ENCODE results near the gene MORF4L2.
"Not testable (repeated sequence)": the region's sequence is repeated elsewhere in the genome, so short reads cannot be mapped to it uniquely, and the experiment has no call there.

MORF4L2 gene

GRCh38 chrX:103666202-103667107, 20.0 kb downstream of the MORF4L2 start:
- ATAC-seq (replicated peaks) (no peak), DNase-seq (no peak)

GRCh38 chrX:103663981-103664762, 22.3 kb downstream of the MORF4L2 start:
- Mint-ChIP-seq H3K27ac (no peak overlapping the region), H3K4me1 (ENCODE audit: low read depth in 2 of 2) (no peaks in the 10 kb centered on the region), H3K4me3 (no peak overlapping the region), H3K36me3 (ENCODE audit: insufficient read depth) (no peaks in the 10 kb centered on the region), H3K9me3 (no peaks in the 10 kb centered on the region), H3K27me3 (peaks cover 7 to 23% of the 10 kb centered on the region in 2 donors)
- no peak for DNase-seq
- no peak for ATAC-seq (replicated peaks)

More at GRCh38 chrX:103666202-103667107, 20.0 kb downstream of the MORF4L2 start:
- no peaks in the 10 kb centered on the region for H3K36me3 Mint-ChIP-seq (ENCODE audit: insufficient read depth)
- H3K27me3 Mint-ChIP-seq: peaks cover 7 to 12% of the 10 kb centered on the region in 2 donors
- no peaks in the 10 kb centered on the region for H3K4me1 Mint-ChIP-seq (ENCODE audit: low read depth in 2 of 2)
- H3K4me3 Mint-ChIP-seq: no peak overlapping the region
- no peaks in the 10 kb centered on the region for H3K9me3 Mint-ChIP-seq
- no peak overlapping the region for H3K27ac Mint-ChIP-seq

- peaks cover 7 to 20% of the 10 kb centered on the region in 2 donors for H3K27me3 Mint-ChIP-seq
- DNase-seq; H3K4me1 Mint-ChIP-seq (ENCODE audit: low read depth in 2 of 2); H3K36me3 Mint-ChIP-seq (ENCODE audit: insufficient read depth); ATAC-seq (replicated peaks); H3K4me3 Mint-ChIP-seq; H3K9me3 Mint-ChIP-seq: not testable (repeated sequence)
- H3K27ac Mint-ChIP-seq: peak overlapping the region in 1 of 2 donors; percentile 63
These were observed 27.0 kb downstream of the MORF4L2 start for GRCh38 chrX:103659460-103659859.

- H3K9me3 Mint-ChIP-seq: no peaks in the 10 kb centered on the region
- ATAC-seq (replicated peaks): no peak
- no peak for DNase-seq
- H3K27ac Mint-ChIP-seq: no peak overlapping the region
- H3K36me3 Mint-ChIP-seq (ENCODE audit: insufficient read depth): no peaks in the 10 kb centered on the region
- no peaks in the 10 kb centered on the region for H3K4me1 Mint-ChIP-seq (ENCODE audit: low read depth in 2 of 2)
- H3K27me3 Mint-ChIP-seq: peaks cover 2 to 14% of the 10 kb centered on the region in 2 donors
- H3K4me3 Mint-ChIP-seq: no peak overlapping the region
These were observed 27.6 kb downstream of the MORF4L2 start for GRCh38 chrX:103658681-103659433.

- not testable (repeated sequence) for H3K9me3 Mint-ChIP-seq; H3K4me3 Mint-ChIP-seq; H3K4me1 Mint-ChIP-seq (ENCODE audit: low read depth in 2 of 2); H3K36me3 Mint-ChIP-seq (ENCODE audit: insufficient read depth); ATAC-seq (replicated peaks); H3K27ac Mint-ChIP-seq; DNase-seq
- H3K27me3 Mint-ChIP-seq: peaks cover 0 to 11% of the 10 kb centered on the region in 2 donors
These were observed 29.4 kb downstream of the MORF4L2 start for GRCh38 chrX:103657066-103657465.

- ATAC-seq (replicated peaks): no peak
- H3K4me3 Mint-ChIP-seq: no peak overlapping the region
- no peaks in the 10 kb centered on the region for H3K36me3 Mint-ChIP-seq (ENCODE audit: insufficient read depth)
- no peaks in the 10 kb centered on the region for H3K9me3 Mint-ChIP-seq
- no peak overlapping the region for H3K27ac Mint-ChIP-seq
- H3K27me3 Mint-ChIP-seq: peaks cover 0 to 11% of the 10 kb centered on the region in 2 donors
- no peak for DNase-seq
- no peaks in the 10 kb centered on the region for H3K4me1 Mint-ChIP-seq (ENCODE audit: low read depth in 2 of 2)
These were observed 29.9 kb downstream of the MORF4L2 start for GRCh38 chrX:103656617-103657016.

GRCh38 chrX:103655230-103656000, 31.1 kb downstream of the MORF4L2 start:
- not testable (repeated sequence) for DNase-seq; H3K9me3 Mint-ChIP-seq; ATAC-seq (replicated peaks); H3K4me3 Mint-ChIP-seq; H3K27ac Mint-ChIP-seq; H3K4me1 Mint-ChIP-seq (ENCODE audit: low read depth in 2 of 2); H3K36me3 Mint-ChIP-seq (ENCODE audit: insufficient read depth)
- peaks cover 0 to 11% of the 10 kb centered on the region in 2 donors for H3K27me3 Mint-ChIP-seq

GRCh38 chrX:103651151-103651773, 35.2 kb downstream of the MORF4L2 start:
- Mint-ChIP-seq H3K27ac (no peak overlapping the region), H3K4me3 (no peak overlapping the region), H3K27me3 (no peaks in the 10 kb centered on the region), H3K36me3 (ENCODE audit: insufficient read depth) (no peaks in the 10 kb centered on the region), H3K9me3 (no peaks in the 10 kb centered on the region), H3K4me1 (ENCODE audit: low read depth in 2 of 2) (no peaks in the 10 kb centered on the region)
- DNase-seq: no peak
- no peak for ATAC-seq (replicated peaks)

GRCh38 chrX:103647630-103648029, 38.9 kb downstream of the MORF4L2 start:
- Mint-ChIP-seq H3K9me3 (no peaks in the 10 kb centered on the region), H3K27me3 (peaks cover 0 to 15% of the 10 kb centered on the region in 2 donors), H3K4me3 (no peak overlapping the region), H3K36me3 (ENCODE audit: insufficient read depth) (no peaks in the 10 kb centered on the region), H3K4me1 (ENCODE audit: low read depth in 2 of 2) (no peaks in the 10 kb centered on the region), H3K27ac (no peak overlapping the region)
- no peak for ATAC-seq (replicated peaks)
- no peak for DNase-seq

- Mint-ChIP-seq H3K27ac (no peak overlapping the region), H3K9me3 (no peaks in the 10 kb centered on the region), H3K4me1 (ENCODE audit: low read depth in 2 of 2) (no peaks in the 10 kb centered on the region), H3K27me3 (peaks cover 0 to 15% of the 10 kb centered on the region in 2 donors), H3K4me3 (no peak overlapping the region), H3K36me3 (ENCODE audit: insufficient read depth) (no peaks in the 10 kb centered on the region)
- ATAC-seq (replicated peaks): no peak
- DNase-seq: no peak
These were observed 42.4 kb downstream of the MORF4L2 start for GRCh38 chrX:103644125-103644524.

GRCh38 chrX:103640401-103641155, 45.9 kb downstream of the MORF4L2 start:
- Mint-ChIP-seq H3K4me1 (ENCODE audit: low read depth in 2 of 2) (no peaks in the 10 kb centered on the region), H3K36me3 (ENCODE audit: insufficient read depth) (no peaks in the 10 kb centered on the region), H3K4me3 (no peak overlapping the region), H3K9me3 (no peaks in the 10 kb centered on the region), H3K27ac (no peak overlapping the region), H3K27me3 (peaks cover 0 to 15% of the 10 kb centered on the region in 2 donors)
- DNase-seq: no peak
- ATAC-seq (replicated peaks): no peak
